Measurements from ENCODE around the gene VSIR. TPM values are rescaled to one million over a fixed set of nuclear protein-coding genes. Genes with fewer than 3 reads are reported as not detected.

The VSIR gene
- total and polyA plus RNA-seq, 2 experiments from 2014 or later: 81.6 to 153 TPM

DNA sequence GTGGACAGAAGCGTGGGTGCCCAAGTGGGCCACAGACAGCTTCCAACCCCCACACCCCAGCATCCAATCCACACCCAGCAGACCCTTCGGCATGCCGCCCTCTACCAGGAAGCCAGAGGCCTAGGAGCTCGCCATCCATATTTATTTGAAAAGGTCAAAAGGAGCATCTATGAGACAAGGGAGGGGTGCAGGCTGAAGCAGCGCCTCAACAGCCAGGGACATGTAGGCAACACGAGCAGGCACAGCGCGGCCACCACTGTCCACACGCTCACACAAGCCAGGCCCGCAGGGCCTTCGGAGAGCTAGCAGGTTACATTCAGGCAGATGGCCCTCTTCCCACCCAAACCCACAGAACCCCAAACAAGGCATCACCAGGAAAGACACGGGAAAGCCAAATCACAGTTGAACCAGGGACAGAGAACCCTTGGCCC lies 43.1 kb upstream of the VSIR start:
- Histone ChIP-seq H4K20me1 (ENCODE audit: insufficient read depth) (no peaks in the 10 kb centered on the region), H2AFZ (no peak overlapping the region), H3K27ac (no peak overlapping the region), H3K4me3 (no peak overlapping the region), H3K36me3 (ENCODE audit: low read depth) (peaks cover 35% of the 10 kb centered on the region; the same call in 1 of the 2 replicates), H3K27me3 (replicated peaks; ENCODE audit: insufficient read depth) (no peaks in the 10 kb centered on the region), H3K4me1 (ENCODE audit: insufficient read depth) (no peaks in the 10 kb centered on the region), H3K9me3 (ENCODE audit: low read depth) (no peaks in the 10 kb centered on the region), H3K79me2 (ENCODE audit: insufficient read depth) (no peaks in the 10 kb centered on the region), H3K4me2 (ENCODE audit: unreplicated experiment) (no peak overlapping the region), H3F3A (ENCODE audit: insufficient read depth) (no peaks in the 10 kb centered on the region), H3K9ac (no peak overlapping the region), H3K9me2 (ENCODE audit: insufficient read depth) (no peaks in the 10 kb centered on the region)
- DNase-seq: no peak
- in situ Hi-C loops (cut with MboI): loop anchor here (10.0 kb wide), 1 partner anchor 492 kb away; no protein-coding TSS in a partner anchor
- no peak for TF ChIP-seq EZH2 (IDR thresholded peaks at IDR 0.05; ENCODE audit: insufficient read depth, poor library complexity, severe bottlenecking)
- TF ChIP-seq EZH2phosphoT487 (IDR thresholded peaks at IDR 0.05; ENCODE audit: insufficient read depth, low read depth): no peak
- WGBS, 2 experiments (ENCODE audit: low coverage in 1 of 2, low lambda C conversion rate in 2 of 2, missing lambda C conversion rate in 2 of 2): 94% methylated on average over 12 of the region's 12 CpGs

DNA sequence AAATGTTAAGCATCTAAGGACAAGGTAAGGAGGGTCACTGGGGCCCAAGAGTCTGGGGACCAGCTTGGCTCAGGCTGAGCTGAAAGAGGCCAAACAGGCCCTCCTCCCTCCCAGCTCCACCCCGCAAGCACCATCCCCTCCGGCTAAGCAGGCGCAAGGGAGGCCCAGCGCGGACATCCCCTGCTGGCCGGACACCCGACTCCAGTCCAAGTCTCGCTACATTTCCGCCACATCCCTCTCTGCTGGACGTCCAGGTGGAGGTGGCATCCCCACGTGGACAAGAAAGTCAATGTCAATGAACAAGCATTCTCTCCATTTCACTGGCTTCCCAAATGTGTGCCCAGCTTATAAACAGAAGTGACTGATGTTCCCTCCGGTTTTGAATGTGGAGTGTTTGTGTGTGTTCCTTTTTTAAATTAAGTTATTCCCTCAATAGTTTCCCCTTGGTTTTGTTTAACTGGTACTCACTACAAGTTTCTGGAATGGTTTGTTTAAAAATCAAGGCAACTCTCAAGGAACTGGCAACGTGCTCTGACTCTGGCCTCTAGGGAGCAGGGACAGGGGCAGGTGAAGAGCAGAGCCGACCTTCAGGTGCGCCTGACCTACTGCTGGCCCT lies 42.3 kb upstream of the VSIR start:
- H3K9me2 ChIP-seq (ENCODE audit: insufficient read depth): no peaks in the 10 kb centered on the region
- H3K4me3 ChIP-seq: no peak overlapping the region
- no peak for DNase-seq
- no peak overlapping the region for H3K4me2 ChIP-seq (ENCODE audit: unreplicated experiment)
- H3K4me1 ChIP-seq (ENCODE audit: insufficient read depth): no peaks in the 10 kb centered on the region
- no peaks in the 10 kb centered on the region for H3K27me3 ChIP-seq (replicated peaks; ENCODE audit: insufficient read depth)
- no peak overlapping the region for H2AFZ ChIP-seq
- H3K27ac ChIP-seq: no peak overlapping the region
- H3K36me3 ChIP-seq (ENCODE audit: low read depth): peaks cover 28% of the 10 kb centered on the region; the same call in 1 of the 2 replicates
- H3K9ac ChIP-seq: no peak overlapping the region
- no peak for TF ChIP-seq EZH2 (IDR thresholded peaks at IDR 0.05; ENCODE audit: insufficient read depth, poor library complexity, severe bottlenecking)
- no peak for TF ChIP-seq EZH2phosphoT487 (IDR thresholded peaks at IDR 0.05; ENCODE audit: insufficient read depth, low read depth)
- no peaks in the 10 kb centered on the region for H4K20me1 ChIP-seq (ENCODE audit: insufficient read depth)
- no peaks in the 10 kb centered on the region for H3F3A ChIP-seq (ENCODE audit: insufficient read depth)
- H3K9me3 ChIP-seq (ENCODE audit: low read depth): no peaks in the 10 kb centered on the region
- no peaks in the 10 kb centered on the region for H3K79me2 ChIP-seq (ENCODE audit: insufficient read depth)
- in situ Hi-C loops (cut with MboI): loop anchor here (10.0 kb wide), 1 partner anchor 491 kb away; no protein-coding TSS in a partner anchor
- 88 to 91% methylated on average over 15 of the region's 15 CpGs for WGBS, 2 experiments (ENCODE audit: low coverage in 1 of 2, low lambda C conversion rate in 2 of 2, missing lambda C conversion rate in 2 of 2)

DNA sequence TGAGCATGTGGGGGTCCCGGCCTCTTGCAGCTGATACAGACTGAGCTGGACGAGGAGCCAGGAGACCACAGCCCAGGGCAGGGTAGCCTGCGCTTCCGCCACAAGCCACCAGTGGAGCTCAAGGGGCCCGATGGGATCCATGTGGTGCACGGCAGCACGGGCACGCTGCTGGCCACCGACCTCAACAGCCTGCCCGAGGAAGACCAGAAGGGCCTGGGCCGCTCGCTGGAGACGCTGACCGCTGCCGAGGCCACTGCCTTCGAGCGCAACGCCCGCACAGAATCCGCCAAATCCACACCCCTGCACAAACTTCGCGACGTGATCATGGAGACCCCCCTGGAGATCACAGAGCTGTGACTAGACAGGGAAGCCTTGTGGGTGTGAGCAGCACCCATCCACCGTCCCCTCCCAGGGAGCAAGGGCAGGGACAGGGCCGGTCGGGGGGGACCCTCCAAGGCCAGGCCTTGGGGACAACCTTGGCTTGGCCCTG lies 41.6 kb upstream of the VSIR start:
- H3K36me3 ChIP-seq (ENCODE audit: low read depth): peaks cover 25% of the 10 kb centered on the region; the same call in 1 of the 2 replicates

DNA sequence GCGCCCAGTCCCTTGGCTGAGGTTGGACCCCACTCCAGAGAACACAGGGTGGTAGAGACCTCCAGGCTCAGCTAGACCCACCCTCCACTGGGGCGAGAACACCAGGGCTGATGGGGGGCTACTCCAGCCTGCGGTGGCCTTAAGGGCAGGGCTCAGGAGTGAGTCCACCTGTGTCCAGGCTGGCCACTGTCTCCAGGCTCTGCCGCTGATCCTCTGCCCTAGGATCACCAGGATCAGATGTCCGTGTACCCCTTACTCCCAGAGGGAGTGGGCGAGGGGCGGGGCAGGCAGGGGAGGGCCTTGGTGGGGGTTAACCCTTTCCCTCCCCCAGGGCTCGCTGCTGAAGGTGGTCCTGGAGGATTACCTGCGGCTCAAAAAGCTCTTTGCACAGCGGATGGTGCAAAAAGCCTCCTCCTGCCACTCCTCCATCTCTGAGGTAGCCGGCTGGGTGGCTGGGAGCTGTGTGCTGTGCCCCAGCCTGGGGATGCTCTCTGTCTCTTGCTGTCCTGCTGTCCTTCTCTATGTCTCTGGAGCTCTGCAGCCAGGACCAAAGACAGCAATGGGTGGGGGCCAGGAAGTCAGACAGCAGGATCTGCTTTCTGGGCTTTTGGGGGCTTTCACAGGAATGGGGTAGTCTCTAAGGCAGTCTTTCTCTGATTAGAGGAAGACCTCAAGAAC lies 39.7 kb upstream of the VSIR start:
- DNase-seq: no peak
- no peaks in the 10 kb centered on the region for H3K9me2 ChIP-seq (ENCODE audit: insufficient read depth)
- H3K4me3 ChIP-seq: no peak overlapping the region
- H3K4me1 ChIP-seq (ENCODE audit: insufficient read depth): no peaks in the 10 kb centered on the region
- H4K20me1 ChIP-seq (ENCODE audit: insufficient read depth): no peaks in the 10 kb centered on the region
- no peak overlapping the region for H3K27ac ChIP-seq
- no peak overlapping the region for H2AFZ ChIP-seq
- H3K79me2 ChIP-seq (ENCODE audit: insufficient read depth): no peaks in the 10 kb centered on the region
- in situ Hi-C loops (cut with MboI): loop anchor here (10.0 kb wide), 1 partner anchor 488 kb away; no protein-coding TSS in a partner anchor
- no peaks in the 10 kb centered on the region for H3K9me3 ChIP-seq (ENCODE audit: low read depth)
- 42 to 48% methylated on average over 11 of the region's 11 CpGs for WGBS, 2 experiments (ENCODE audit: low coverage in 1 of 2, low lambda C conversion rate in 2 of 2, missing lambda C conversion rate in 2 of 2)
- H3K4me2 ChIP-seq (ENCODE audit: unreplicated experiment): no peak overlapping the region
- peaks cover 13% of the 10 kb centered on the region; the same call in 1 of the 2 replicates for H3K36me3 ChIP-seq (ENCODE audit: low read depth)
- no peaks in the 10 kb centered on the region for H3K27me3 ChIP-seq (replicated peaks; ENCODE audit: insufficient read depth)
- no peak overlapping the region for H3K9ac ChIP-seq
- TF ChIP-seq EZH2phosphoT487 (IDR thresholded peaks at IDR 0.05; ENCODE audit: insufficient read depth, low read depth) (no peak), EZH2 (IDR thresholded peaks at IDR 0.05; ENCODE audit: insufficient read depth, poor library complexity, severe bottlenecking) (no peak)
- no peaks in the 10 kb centered on the region for H3F3A ChIP-seq (ENCODE audit: insufficient read depth)

More for the DNA sequence above, 41.6 kb upstream of the VSIR start:
- no peak for TF ChIP-seq EZH2phosphoT487 (IDR thresholded peaks at IDR 0.05; ENCODE audit: insufficient read depth, low read depth)
- TF ChIP-seq EZH2 (IDR thresholded peaks at IDR 0.05; ENCODE audit: insufficient read depth, poor library complexity, severe bottlenecking): no peak
- DNase-seq: no peak
- in situ Hi-C loops (cut with MboI): loop anchor here (10.0 kb wide), 1 partner anchor 490 kb away; no protein-coding TSS in a partner anchor
- no peak overlapping the region for H3K9ac ChIP-seq
- no peak overlapping the region for H3K4me2 ChIP-seq (ENCODE audit: unreplicated experiment)
- no peaks in the 10 kb centered on the region for H3F3A ChIP-seq (ENCODE audit: insufficient read depth)
- H3K27ac ChIP-seq: no peak overlapping the region
- H3K4me3 ChIP-seq: no peak overlapping the region
- no peaks in the 10 kb centered on the region for H4K20me1 ChIP-seq (ENCODE audit: insufficient read depth)
- WGBS, 2 experiments (ENCODE audit: low coverage in 1 of 2, low lambda C conversion rate in 2 of 2, missing lambda C conversion rate in 2 of 2): 93% methylated on average over 26 of the region's 26 CpGs
- no peaks in the 10 kb centered on the region for H3K27me3 ChIP-seq (replicated peaks; ENCODE audit: insufficient read depth)
- no peaks in the 10 kb centered on the region for H3K4me1 ChIP-seq (ENCODE audit: insufficient read depth)
- no peaks in the 10 kb centered on the region for H3K9me3 ChIP-seq (ENCODE audit: low read depth)
- no peaks in the 10 kb centered on the region for H3K79me2 ChIP-seq (ENCODE audit: insufficient read depth)
- no peaks in the 10 kb centered on the region for H3K9me2 ChIP-seq (ENCODE audit: insufficient read depth)
- H2AFZ ChIP-seq: no peak overlapping the region

Data from GM23248 (cell line).